B cell (primary cell): Measurements from ENCODE around the gene CAB39L.

Source experiments
- CTCF ChIP-seq: fragments of 200-600 bp; IDR thresholded peaks from one replicate; pipeline ENCODE4 v1.8.0; 2022; ENCODE audit warnings: antibody characterized with exemption, mild to moderate bottlenecking
- EZH2 ChIP-seq: IDR thresholded peaks from 2 replicates; pipeline ENCODE4 v1.6.1; 2012; ENCODE audit warnings: borderline replicate concordance, low read depth, mild to moderate bottlenecking, moderate library complexity, low read length; ENCODE audit not compliant: insufficient read depth, poor library complexity, severe bottlenecking

- TF ChIP-seq CTCF (no peak), EZH2 (no peak)
These were observed 28.3 kb upstream of the CAB39L start for GRCh38 chr13:49472186-49472585.
